GM12891 (cell line): ENCODE data around the gene ADAMTSL1.

ENCODE experiments used
- PAX5 ChIP-seq: IDR thresholded peaks from 2 replicates; pipeline ENCODE4 v1.6.1; 2011; ENCODE audit warnings: low read length, moderate library complexity, mild to moderate bottlenecking; ENCODE audit not compliant: insufficient read depth, severe bottlenecking
- POLR2A ChIP-seq: IDR thresholded peaks from 2 replicates; pipeline ENCODE4 v1.6.1; 2011; ENCODE audit warnings: low read depth, low read length, control low read depth
- POLR2AphosphoS5 ChIP-seq: IDR thresholded peaks from 2 replicates; pipeline ENCODE4 v1.6.1; 2011; ENCODE audit warnings: low read depth, low read length, control low read depth
- POU2F2 ChIP-seq: IDR thresholded peaks from 2 replicates; pipeline ENCODE4 v1.6.1; 2011; ENCODE audit warnings: low read depth, mild to moderate bottlenecking, control low read depth, low read length, moderate library complexity
- SPI1 ChIP-seq: IDR thresholded peaks from 2 replicates; pipeline ENCODE4 v1.6.1; 2011; ENCODE audit warnings: low read depth, low read length, control low read depth
- TAF1 ChIP-seq: IDR thresholded peaks from 2 replicates; pipeline ENCODE4 v1.6.1; 2011; ENCODE audit warnings: low read depth, low read length, control low read depth

- TF ChIP-seq TAF1 (no peak), POLR2A (no peak), POLR2AphosphoS5 (no peak), PAX5 (no peak), SPI1 (no peak), POU2F2 (no peak)
Observed at GRCh38 chr9:18795947-18796671, 322.2 kb downstream of the ADAMTSL1 start.
